BLaER1 treated with 17β-estradiol and CSF1 and Interleukin-3, amounts not matched to agents 10 nM and 100 nM (cell line): ENCODE measurements around the gene FBXO41.

ENCODE experiments used
- H3K27ac ChIP-seq, 11 experiments: shearing (Covaris generic); formaldehyde crosslinking; 2 replicates each; pipeline ENCODE4 v1.8.1; 2022
- H3K27me3 ChIP-seq, 11 experiments: shearing (Covaris generic); formaldehyde crosslinking; 2 replicates each; pipeline ENCODE4 v1.8.1; 2022
- H3K36me3 ChIP-seq, 11 experiments: shearing (Covaris generic); formaldehyde crosslinking; 2 replicates each; pipeline ENCODE4 v1.8.1; 2022
- H3K4me1 ChIP-seq, 10 experiments: shearing (Covaris generic); formaldehyde crosslinking; 2 replicates each; pipeline ENCODE4 v1.8.1; 2022
- H3K4me2 ChIP-seq, 11 experiments: shearing (Covaris generic); formaldehyde crosslinking; 2 replicates each; pipeline ENCODE4 v1.8.1; 2022
- H3K4me3 ChIP-seq, 10 experiments: shearing (Covaris generic); formaldehyde crosslinking; 2 replicates each; pipeline ENCODE4 v1.8.1; 2022
- H3K9ac ChIP-seq, 11 experiments: shearing (Covaris generic); formaldehyde crosslinking; 2 replicates each; pipeline ENCODE4 v1.8.1; 2022
- H3K9me3 ChIP-seq, 11 experiments: shearing (Covaris generic); formaldehyde crosslinking; replicated peaks in 1 of 11; 2 replicates each; pipeline ENCODE4 v1.8.1; 2022
- H4K20me1 ChIP-seq, 11 experiments: shearing (Covaris generic); formaldehyde crosslinking; 2 replicates each; pipeline ENCODE4 v1.8.1; 2022
- Cebpa-rat ChIP-seq, 11 experiments: shearing (Covaris generic); IDR thresholded peaks; 2 replicates each; pipeline ENCODE4 v1.8.1; 2022

FBXO41 gene

GRCh38 chr2:73291093-73291460, 6.8 kb upstream of the FBXO41 start:
- Histone ChIP-seq H3K4me1 (peaks cover 14 to 27% (median 23%) of the 10 kb centered on the region in 10 experiments), H4K20me1 (peaks cover 0 to 6% (median 0%) of the 10 kb centered on the region in 11 experiments; a peak in 1 of 22 replicates), H3K27ac (no peak overlapping the region), H3K27me3 (peaks cover 24 to 47% (median 34%) of the 10 kb centered on the region in 11 experiments), H3K36me3 (no peaks in the 10 kb centered on the region), H3K4me3 (no peak overlapping the region), H3K4me2 (peak overlapping the region; percentile 22 to 84 (median 61)), H3K9ac (no peak overlapping the region), H3K9me3 (peaks cover 24 to 29% (median 26%) of the 10 kb centered on the region in 11 experiments)
- no peak for TF ChIP-seq Cebpa-rat (IDR thresholded peaks at IDR 0.05)

- no peak for TF ChIP-seq Cebpa-rat (IDR thresholded peaks at IDR 0.05)
- Histone ChIP-seq H3K4me2 (peak overlapping the region in 10 of 11 experiments; percentile 22 to 75 (median 60); a peak in 13 of 22 replicates), H3K27me3 (peaks cover 24 to 40% (median 33%) of the 10 kb centered on the region in 11 experiments)
Measured at GRCh38 chr2:73290049-73290839, 6.0 kb upstream of the FBXO41 start.

GRCh38 chr2:73289304-73289703, 5.0 kb upstream of the FBXO41 start:
- H3K4me2 ChIP-seq: no peak overlapping the region
- peaks cover 28 to 42% (median 38%) of the 10 kb centered on the region in 10 experiments for H3K4me1 ChIP-seq
- H3K9ac ChIP-seq: no peak overlapping the region
- H3K4me3 ChIP-seq: no peak overlapping the region
- H4K20me1 ChIP-seq: peaks cover 0 to 6% (median 0%) of the 10 kb centered on the region in 11 experiments; a peak in 1 of 22 replicates
- H3K27ac ChIP-seq: no peak overlapping the region
- H3K27me3 ChIP-seq: peaks cover 24 to 31% (median 29%) of the 10 kb centered on the region in 11 experiments
- H3K36me3 ChIP-seq: no peaks in the 10 kb centered on the region
- TF ChIP-seq Cebpa-rat (IDR thresholded peaks at IDR 0.05): no peak
- H3K9me3 ChIP-seq: peaks cover 23 to 28% (median 26%) of the 10 kb centered on the region in 11 experiments

More at GRCh38 chr2:73290049-73290839, 6.0 kb upstream of the FBXO41 start:
- peaks cover 24 to 29% (median 26%) of the 10 kb centered on the region in 11 experiments for H3K9me3 ChIP-seq
- no peak overlapping the region; a peak in 1 of 22 replicates for H3K27ac ChIP-seq
- H3K4me1 ChIP-seq: peaks cover 22 to 35% (median 32%) of the 10 kb centered on the region in 10 experiments
- no peak overlapping the region for H3K4me3 ChIP-seq
- no peak overlapping the region for H3K9ac ChIP-seq
- peaks cover 0 to 6% (median 0%) of the 10 kb centered on the region in 11 experiments; a peak in 1 of 22 replicates for H4K20me1 ChIP-seq
- H3K36me3 ChIP-seq: no peaks in the 10 kb centered on the region

GRCh38 chr2:73286134-73286655, 1.9 kb upstream of the FBXO41 start:
- Histone ChIP-seq H3K27me3 (peaks cover 0 to under 1% (median 0%) of the 10 kb centered on the region in 11 experiments; a peak in 5 of 22 replicates), H3K4me3 (no peak overlapping the region), H4K20me1 (peaks cover 22 to 31% (median 23%) of the 10 kb centered on the region in 11 experiments; a peak in 20 of 22 replicates), H3K4me2 (peak overlapping the region; percentile 81 to 99 (median 91)), H3K27ac (no peak overlapping the region), H3K36me3 (peaks cover 4 to 15% (median 8%) of the 10 kb centered on the region in 11 experiments; a peak in 19 of 22 replicates), H3K9me3 (no peaks in the 10 kb centered on the region), H3K4me1 (peaks cover 44 to 58% (median 50%) of the 10 kb centered on the region in 10 experiments), H3K9ac (no peak overlapping the region)
- TF ChIP-seq Cebpa-rat (IDR thresholded peaks at IDR 0.05): no peak

- peak overlapping the region; percentile 70 to 99 (median 96) for H3K27ac ChIP-seq
- H3K36me3 ChIP-seq: peaks cover 12 to 24% (median 17%) of the 10 kb centered on the region in 11 experiments; a peak in 20 of 22 replicates
- peaks cover 31 to 35% (median 33%) of the 10 kb centered on the region in 11 experiments; a peak in 20 of 22 replicates for H4K20me1 ChIP-seq
- peaks cover 35 to 59% (median 46%) of the 10 kb centered on the region in 10 experiments for H3K4me1 ChIP-seq
- peak overlapping the region; percentile 84 to 93 (median 89) for H3K4me3 ChIP-seq
- H3K9ac ChIP-seq: peak overlapping the region; percentile 88 to 98 (median 94)
- H3K4me2 ChIP-seq: peak overlapping the region; percentile 81 to 99 (median 91)
- TF ChIP-seq Cebpa-rat (IDR thresholded peaks at IDR 0.05): 0 out of 22 replicates have a peak, but pooled peaks of 1 of the 11 experiments have one; percentile 12
- H3K27me3 ChIP-seq: no peaks in the 10 kb centered on the region
- no peaks in the 10 kb centered on the region for H3K9me3 ChIP-seq
Measured at GRCh38 chr2:73285159-73285739, 971 bp upstream of the FBXO41 start.

- H3K27me3 ChIP-seq: no peaks in the 10 kb centered on the region
- peak overlapping the region; percentile 84 to 93 (median 89) for H3K4me3 ChIP-seq
- peak overlapping the region; percentile 88 to 98 (median 94) for H3K9ac ChIP-seq
- H3K9me3 ChIP-seq: no peaks in the 10 kb centered on the region
- H3K4me1 ChIP-seq: peaks cover 35 to 61% (median 49%) of the 10 kb centered on the region in 10 experiments
- H3K4me2 ChIP-seq: peak overlapping the region; percentile 81 to 99 (median 92)
- H3K27ac ChIP-seq: peak overlapping the region; percentile 70 to 99 (median 96)
- no peak for TF ChIP-seq Cebpa-rat (IDR thresholded peaks at IDR 0.05)
- peaks cover 12 to 38% (median 30%) of the 10 kb centered on the region in 11 experiments for H3K36me3 ChIP-seq
- peaks cover 43 to 50% (median 48%) of the 10 kb centered on the region in 11 experiments; a peak in 21 of 22 replicates for H4K20me1 ChIP-seq
Measured at GRCh38 chr2:73283545-73284295, 558 bp downstream of the FBXO41 start.

- Histone ChIP-seq H3K9me3 (no peaks in the 10 kb centered on the region), H3K36me3 (peaks cover 19 to 45% (median 37%) of the 10 kb centered on the region in 11 experiments), H3K27ac (peak overlapping the region in 10 of 11 experiments; percentile 88 to 99 (median 96); a peak in 19 of 22 replicates), H3K4me2 (peak overlapping the region; percentile 81 to 99 (median 92)), H3K27me3 (no peaks in the 10 kb centered on the region), H3K4me3 (peak overlapping the region; percentile 84 to 93 (median 89)), H4K20me1 (peaks cover 50 to 57% (median 55%) of the 10 kb centered on the region in 11 experiments; a peak in 21 of 22 replicates), H3K4me1 (peaks cover 35 to 61% (median 49%) of the 10 kb centered on the region in 10 experiments), H3K9ac (peak overlapping the region; percentile 88 to 98 (median 94))
- TF ChIP-seq Cebpa-rat (IDR thresholded peaks at IDR 0.05): no peak
Measured at GRCh38 chr2:73282924-73283544, 1.2 kb downstream of the FBXO41 start.
